Colonic mucosa (tissue), 4 donors: Measurements from ENCODE around the gene CGB8. TPM values are rescaled to one million over a fixed set of nuclear protein-coding genes. Genes with fewer than 3 reads are reported as not detected.
"Not testable (repeated sequence)": the region's sequence is repeated elsewhere in the genome, so short reads cannot be mapped to it uniquely, and the experiment has no call there.

Experiments used
- DNase-seq: peaks from one replicate; pipeline ENCODE4 v3.0.0-alpha.2; 2020
- H3K27ac ChIP-seq: fragments of 200-600 bp; one replicate; pipeline ENCODE4 v1.8.0; 2021
- H3K27me3 ChIP-seq: fragments of 200-600 bp; one replicate; pipeline ENCODE4 v1.8.0; 2021
- H3K36me3 ChIP-seq: fragments of 200-600 bp; one replicate; pipeline ENCODE4 v1.8.0; 2021
- H3K4me1 ChIP-seq: fragments of 200-600 bp; one replicate; pipeline ENCODE4 v1.8.0; 2021; ENCODE audit warnings: mild to moderate bottlenecking
- H3K4me3 ChIP-seq: fragments of 200-600 bp; one replicate; pipeline ENCODE4 v1.8.0; 2021
- H3K9ac ChIP-seq, 2 donors: one replicate each; pipeline ENCODE4 v1.7.0; 2013; ENCODE audit warnings: control low read depth in 2 of 2, low read depth in 2 of 2, low read length in 2 of 2
- H3K9me3 ChIP-seq: fragments of 200-600 bp; one replicate; pipeline ENCODE4 v1.8.0; 2021
- CTCF ChIP-seq: fragments of 200-600 bp; IDR thresholded peaks from one replicate; pipeline ENCODE4 v1.8.0; 2022; ENCODE audit warnings: antibody characterized with exemption, mild to moderate bottlenecking
- intact Hi-C: fragments of 100-400 bp; cut with DNase I; formaldehyde crosslinking; loops from one replicate; pipeline ENCODE4 v1.14.1; 2022
- total RNA-seq, 2 donors: library from RNA; stranded (reverse); fragmentation: NEBNext Ultra II Directional in 1 of 2; extraction: Animal tissue kit (Norgen Biotek cat#: 25700) in 1 of 2; gene quantifications; one replicate each; pipeline ENCODE4 v1.2.1, GENCODE V29; 2021
- donor health status: healthy.
- donor health status: DM: no; HTN: no; CAD: no.
- donor health status: DM: no; HTN: no; CAD: no.

Gene CGB8
- total RNA-seq, 2 donors from 2014 or later: not detected

DNA sequence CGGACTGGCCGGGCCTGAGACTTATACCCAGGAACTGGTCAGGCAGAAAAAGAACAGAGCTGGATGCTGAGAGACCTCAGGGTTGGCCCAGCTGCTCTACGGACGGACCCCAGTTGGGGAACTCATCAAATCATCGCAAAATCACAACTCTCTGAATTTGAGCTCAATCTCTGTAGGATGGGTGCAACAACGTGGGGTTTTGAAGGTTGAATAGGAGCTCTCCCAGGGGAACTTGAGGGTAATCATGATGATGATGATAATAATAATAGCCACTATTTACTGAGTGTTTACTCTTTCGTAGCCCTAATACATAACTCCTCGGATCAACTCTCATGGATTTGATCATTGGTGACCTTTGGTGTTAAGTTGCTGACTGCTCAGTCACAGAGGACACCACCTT, 18.6 kb downstream of the CGB8 start:
- H3K4me3 ChIP-seq, intact Hi-C loops, H3K4me1 ChIP-seq, H3K9me3 ChIP-seq, H3K27ac ChIP-seq, H3K36me3 ChIP-seq, DNase-seq, H3K9ac ChIP-seq, H3K27me3 ChIP-seq: not testable (repeated sequence)

GRCh38 chr19:49029749-49030148, 19.2 kb downstream of the CGB8 start:
- intact Hi-C loops, H3K27me3 ChIP-seq, H3K4me1 ChIP-seq, H3K9me3 ChIP-seq, H3K36me3 ChIP-seq, DNase-seq, H3K9ac ChIP-seq, H3K4me3 ChIP-seq, H3K27ac ChIP-seq: not testable (repeated sequence)

- intact Hi-C loops, H3K27ac ChIP-seq, H3K9me3 ChIP-seq, H3K4me3 ChIP-seq, DNase-seq, H3K36me3 ChIP-seq, H3K27me3 ChIP-seq, H3K9ac ChIP-seq, H3K4me1 ChIP-seq: not testable (repeated sequence)
Observed at GRCh38 chr19:49028686-49029085, 20.2 kb downstream of the CGB8 start.

DNA sequence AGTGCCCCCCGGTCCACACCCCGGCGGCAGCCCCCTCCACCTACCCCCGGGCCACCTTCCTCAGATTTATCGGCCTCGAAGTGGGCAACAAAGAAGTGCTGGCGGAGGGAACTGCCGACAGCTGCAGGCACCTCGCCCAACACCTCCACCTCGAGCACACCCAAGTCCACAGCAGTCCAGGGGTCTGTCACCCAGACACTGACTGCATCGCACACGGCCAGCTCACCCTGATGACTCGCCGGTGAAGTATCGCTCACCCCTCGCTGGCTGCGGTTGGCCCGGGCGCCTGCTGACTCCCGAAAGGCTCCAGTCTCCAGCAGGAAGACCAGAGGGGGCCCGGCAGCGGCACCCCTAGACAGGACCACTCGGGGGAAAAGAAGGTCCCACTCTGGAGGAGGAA, 23.3 kb downstream of the CGB8 start:
- intact Hi-C loops, H3K9ac ChIP-seq, H3K4me1 ChIP-seq, H3K27me3 ChIP-seq, H3K4me3 ChIP-seq, H3K36me3 ChIP-seq, H3K27ac ChIP-seq, DNase-seq, H3K9me3 ChIP-seq: not testable (repeated sequence)

GRCh38 chr19:49025088-49025487, 23.8 kb downstream of the CGB8 start:
- DNase-seq, H3K4me3 ChIP-seq, H3K9ac ChIP-seq, intact Hi-C loops, H3K27ac ChIP-seq, H3K27me3 ChIP-seq, H3K4me1 ChIP-seq, H3K36me3 ChIP-seq, H3K9me3 ChIP-seq: not testable (repeated sequence)

GRCh38 chr19:49024233-49024632, 24.7 kb downstream of the CGB8 start, which contains the start of gene CGB3:
Gene CGB3, minus strand, starts transcription at chr19:49024333. Its CDS starts 362 bp downstream, at chr19:49023971.
- H3K27ac ChIP-seq, H3K4me3 ChIP-seq, H3K9ac ChIP-seq, DNase-seq, intact Hi-C loops, H3K36me3 ChIP-seq, H3K4me1 ChIP-seq, H3K27me3 ChIP-seq, H3K9me3 ChIP-seq: not testable (repeated sequence)

DNA sequence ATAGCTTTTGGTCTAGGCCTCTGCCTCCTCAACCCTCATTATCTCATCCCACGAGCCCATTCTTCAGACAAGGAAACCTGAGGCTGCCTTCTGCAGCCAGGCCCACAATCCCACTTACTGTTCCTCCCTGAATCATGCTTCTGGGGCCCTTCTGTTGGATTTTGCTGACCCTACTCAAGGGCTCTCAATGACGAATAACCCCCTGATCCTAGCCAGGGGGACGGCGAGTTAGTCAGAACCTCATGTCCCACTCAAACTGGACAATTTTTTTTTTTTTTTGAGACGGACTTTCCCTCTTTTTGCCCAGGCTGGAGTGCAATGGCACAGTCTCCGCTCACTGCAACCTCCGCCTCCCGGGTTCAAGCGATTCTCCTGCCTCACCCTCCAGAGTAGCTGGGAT, 26.8 kb downstream of the CGB8 start:
- TF ChIP-seq CTCF: no peak
- Histone ChIP-seq H3K27me3 (peaks cover 4% of the 10 kb centered on the region), H3K36me3 (no peaks in the 10 kb centered on the region), H3K9ac (no peak overlapping the region), H3K4me3 (no peak overlapping the region), H3K9me3 (no peaks in the 10 kb centered on the region), H3K4me1 (peaks cover 7% of the 10 kb centered on the region), H3K27ac (no peak overlapping the region)
- no peak for DNase-seq
- intact Hi-C loops: no loop called here

DNA sequence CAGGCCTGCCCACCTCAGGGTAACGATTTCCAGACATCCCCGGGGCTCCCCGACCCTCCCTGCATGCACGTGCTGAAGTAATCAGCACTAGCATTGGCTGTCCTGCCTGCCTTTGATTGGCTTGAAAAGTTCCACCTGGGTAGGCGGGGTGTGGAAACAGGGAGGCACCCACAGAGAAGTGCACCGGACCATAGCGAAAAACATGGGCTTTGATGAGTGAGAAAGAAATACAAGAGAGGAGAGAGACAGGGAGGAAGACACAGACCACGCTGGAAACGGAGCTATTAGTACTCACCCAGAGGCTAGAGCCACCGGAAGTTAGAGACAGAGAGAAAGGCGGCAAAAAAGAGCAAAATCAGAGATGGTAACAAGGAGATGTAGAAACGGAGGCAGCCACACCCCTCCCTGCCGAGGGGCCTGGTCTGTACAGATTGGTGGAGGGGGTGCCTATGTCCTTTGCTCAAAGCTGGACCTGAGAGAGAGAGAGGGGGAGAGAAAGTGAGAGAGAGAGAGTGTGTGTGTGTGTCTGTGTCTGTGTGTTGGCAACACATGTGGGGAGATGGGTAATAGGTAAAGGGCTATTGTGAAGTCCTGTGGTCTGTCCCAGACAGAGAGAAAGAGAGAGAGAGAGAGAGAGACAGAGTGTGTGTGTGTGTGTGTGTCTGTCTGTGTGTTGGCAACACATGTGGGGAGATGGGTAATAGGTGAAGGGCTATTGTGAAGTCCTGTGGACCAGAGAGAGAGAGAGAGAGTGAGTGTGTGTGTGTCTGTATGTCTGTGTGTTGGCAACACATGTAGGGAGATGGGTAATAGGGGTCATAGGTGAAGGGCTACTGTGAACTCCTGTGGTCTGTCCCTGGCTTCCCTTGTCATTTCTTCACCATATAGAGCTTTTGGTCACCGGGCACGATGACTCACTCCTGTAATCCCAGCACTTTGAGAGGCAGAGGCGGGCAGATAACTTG, 27.7 kb downstream of the CGB8 start:
- intact Hi-C loops: no loop called here
- Histone ChIP-seq H3K27ac (no peak overlapping the region), H3K4me3 (no peak overlapping the region)

More for the DNA sequence above, 27.7 kb downstream of the CGB8 start:
- no peak for TF ChIP-seq CTCF
- no peak for DNase-seq
- peaks cover 4% of the 10 kb centered on the region for H3K27me3 ChIP-seq
- no peaks in the 10 kb centered on the region for H3K9me3 ChIP-seq
- H3K36me3 ChIP-seq: no peaks in the 10 kb centered on the region
- no peak overlapping the region for H3K9ac ChIP-seq
- H3K4me1 ChIP-seq: peaks cover 7% of the 10 kb centered on the region
